GM18909 (cell line): Measurements from ENCODE around the gene VENTX.
"Not testable (repeated sequence)": the region's sequence is repeated elsewhere in the genome, so short reads cannot be mapped to it uniquely, and the experiment has no call there.

ENCODE experiments used
- ATAC-seq: cut with Tn5 transposase; IDR thresholded peaks from one replicate; pipeline ENCODE4 v1.9.1; 2021; ENCODE audit warnings: mild to moderate bottlenecking; ENCODE audit not compliant: unreplicated experiment, poor library complexity

VENTX gene

DNA sequence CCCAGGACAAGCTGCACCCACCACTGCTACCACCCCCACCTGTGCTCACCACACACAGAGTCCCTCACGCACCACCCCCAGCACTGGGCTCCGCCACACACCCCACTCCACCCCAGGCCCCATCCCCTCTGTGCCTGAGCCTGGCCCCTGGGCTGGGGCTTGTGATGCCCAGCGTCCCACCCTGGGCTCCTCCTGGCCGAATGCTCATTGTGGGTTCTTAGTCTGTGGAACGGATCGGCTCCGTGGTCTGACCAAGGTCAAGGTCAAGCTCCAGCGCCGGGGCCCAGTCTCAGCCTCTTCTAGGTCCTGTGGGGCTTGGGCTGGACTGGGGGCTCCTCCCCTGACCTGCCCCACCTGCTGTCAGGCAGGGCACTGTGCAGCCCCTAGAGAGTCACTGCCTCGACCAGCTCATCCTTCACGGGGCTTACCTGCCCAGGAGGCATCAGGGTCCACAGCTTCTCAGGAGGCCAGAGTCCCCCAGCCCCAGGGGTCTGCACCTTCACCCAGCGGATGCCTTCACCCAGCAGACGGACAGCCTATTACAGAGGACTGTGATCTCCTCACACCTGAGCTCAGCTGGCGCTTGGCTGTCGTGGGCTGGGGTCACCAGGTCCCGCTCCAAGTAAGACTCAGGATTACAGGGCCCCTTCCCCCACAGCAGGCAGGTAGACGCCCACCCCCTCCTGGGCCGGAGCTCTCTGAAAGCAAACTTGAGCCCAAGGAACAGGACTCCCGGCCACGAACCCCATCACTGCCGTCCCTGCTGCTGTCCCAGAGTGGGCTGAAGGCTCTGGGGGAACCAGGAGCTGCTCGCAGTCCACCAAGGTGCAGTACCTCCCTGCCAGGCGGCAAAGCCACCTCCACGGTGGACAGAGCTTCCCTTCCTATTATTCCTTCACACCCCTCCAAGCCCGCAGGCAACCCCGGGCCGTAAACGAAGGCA lies 22.9 kb upstream of the VENTX start:
- no peak for ATAC-seq

DNA sequence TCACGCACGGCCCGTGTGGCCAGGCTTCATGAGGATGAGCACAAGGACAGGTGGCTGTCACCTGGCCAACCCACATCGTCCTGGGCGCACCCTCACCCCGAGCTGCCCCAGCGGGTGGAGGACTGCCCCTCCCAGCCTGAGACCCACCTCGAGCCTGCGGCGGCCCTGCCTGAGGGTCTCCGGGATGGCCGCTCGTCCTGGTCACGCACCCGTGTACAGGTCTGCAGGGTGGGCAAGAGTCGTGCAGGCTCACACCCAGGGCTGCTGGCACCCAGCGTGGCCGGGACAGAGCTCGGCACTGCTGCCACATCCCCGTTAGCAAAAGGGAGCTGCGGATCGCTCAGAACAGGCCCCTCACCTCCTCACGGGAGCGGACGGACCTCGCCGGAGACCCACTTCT lies 22.1 kb upstream of the VENTX start:
- ATAC-seq = no peak

DNA sequence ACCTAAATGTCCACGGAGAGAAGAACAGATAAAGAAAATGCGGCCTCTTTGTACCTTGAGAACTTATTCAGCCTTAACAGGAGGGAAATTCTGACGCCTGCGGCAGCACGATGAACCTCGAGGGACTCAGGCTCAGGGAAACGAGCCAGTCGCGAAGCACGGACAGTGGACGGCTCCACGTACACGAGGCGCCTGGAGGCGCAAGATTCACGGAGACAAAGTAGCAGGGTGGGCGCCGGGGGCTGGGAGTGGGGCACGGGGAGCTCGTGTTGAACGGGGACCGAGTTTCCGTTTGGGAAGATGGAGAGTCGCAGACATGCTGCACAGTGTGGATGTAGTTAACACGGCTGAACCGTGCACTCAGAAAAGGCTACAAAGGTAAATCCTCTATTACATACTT lies 20.9 kb upstream of the VENTX start:
- no peak for ATAC-seq

DNA sequence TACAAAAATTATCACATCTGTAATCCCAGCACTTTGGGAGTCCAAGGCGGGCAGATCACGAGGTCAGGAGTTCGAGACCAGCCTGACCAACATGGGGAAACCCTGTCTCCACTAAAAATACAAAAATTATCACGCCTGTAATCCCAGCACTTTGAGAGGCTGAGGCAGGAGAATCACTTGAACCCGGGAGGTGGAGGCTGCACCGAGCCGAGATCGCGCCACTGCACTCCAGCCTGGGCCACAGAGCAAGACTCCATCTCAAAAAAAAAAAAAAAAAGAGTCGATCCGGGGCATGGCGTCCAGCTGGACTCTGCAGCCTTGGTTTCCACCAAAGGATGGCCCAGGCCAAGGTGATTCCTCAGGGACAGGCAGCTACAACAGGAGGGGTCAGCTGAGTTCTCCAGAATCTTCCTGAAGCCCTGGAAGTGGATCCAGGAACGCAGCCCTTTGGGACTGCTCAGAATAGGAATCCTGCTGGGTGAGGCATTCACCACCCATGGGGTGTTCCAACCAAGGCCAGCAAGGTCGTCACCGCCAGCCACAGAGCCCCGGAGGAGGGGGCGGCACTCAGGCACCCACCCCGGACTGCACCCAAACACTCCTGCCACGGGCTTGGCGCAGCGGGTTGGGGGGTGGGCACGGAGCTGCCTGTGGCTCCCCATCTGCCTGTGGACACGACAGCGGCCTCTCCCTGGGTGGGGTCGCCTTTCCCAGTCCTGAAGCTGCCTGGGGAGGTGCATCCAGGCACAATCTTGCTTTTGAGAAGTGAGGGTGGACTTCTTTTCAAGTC lies 19.7 kb upstream of the VENTX start:
- ATAC-seq = no peak

DNA sequence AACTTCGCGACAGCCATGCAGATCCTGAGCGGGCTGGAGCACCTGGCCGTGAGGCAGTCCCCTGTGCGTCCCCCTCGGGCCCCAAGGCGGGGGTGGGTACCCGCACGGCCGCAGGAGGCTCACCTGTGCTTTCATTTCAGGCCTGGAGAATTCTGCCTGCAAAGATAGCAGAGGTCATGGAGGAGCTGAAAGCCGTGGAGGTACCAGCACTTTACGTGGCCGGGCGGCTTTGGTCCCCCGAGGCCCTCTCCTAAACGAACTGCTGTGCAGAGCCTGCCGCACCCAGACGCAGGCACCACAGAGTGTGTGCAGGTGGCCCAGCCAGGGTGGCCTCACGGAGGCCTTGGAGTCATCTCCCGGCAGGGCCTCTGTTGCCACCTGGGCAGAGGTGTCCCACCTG lies 18.8 kb upstream of the VENTX start:
- no peak for ATAC-seq

DNA sequence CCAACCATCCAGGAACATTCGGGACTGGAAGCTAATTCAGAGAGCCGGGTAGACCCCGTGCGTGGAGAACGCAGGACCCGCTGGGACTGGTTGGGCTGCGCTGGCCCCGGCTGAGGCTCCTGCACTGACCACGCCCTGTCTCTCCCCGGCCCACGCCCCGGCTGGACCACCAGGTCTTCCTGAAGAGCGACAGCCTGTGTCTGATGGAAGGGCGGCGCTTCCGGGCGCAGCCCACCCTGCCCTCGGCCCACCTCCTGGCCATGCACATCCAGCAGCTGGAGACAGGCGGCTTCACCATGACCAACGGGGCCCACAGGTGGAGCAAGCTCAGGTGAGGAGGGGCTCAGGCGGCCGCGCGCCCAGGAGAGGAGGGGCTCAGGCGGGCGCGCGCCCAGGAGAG lies 17.9 kb upstream of the VENTX start:
- ATAC-seq = no peak

DNA sequence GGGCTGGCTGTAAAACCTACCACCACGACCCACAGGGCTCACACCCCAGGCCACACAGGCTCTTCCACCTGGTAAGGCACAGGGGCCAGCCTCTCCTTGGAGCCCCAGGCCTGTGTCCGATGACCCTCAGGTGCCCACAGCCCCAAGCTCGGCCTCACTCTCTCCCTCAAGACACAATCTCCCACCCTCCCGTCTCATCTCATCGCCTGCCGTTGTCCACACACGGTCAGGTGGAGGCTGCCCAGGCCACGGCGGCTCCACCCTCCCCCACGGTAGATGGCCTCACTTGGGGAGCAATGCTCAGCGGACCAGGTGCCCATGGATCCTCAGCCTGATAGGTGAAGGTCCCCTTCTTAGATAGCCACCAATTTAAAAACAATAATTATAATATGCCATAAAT lies 16.3 kb upstream of the VENTX start:
- ATAC-seq = no peak

DNA sequence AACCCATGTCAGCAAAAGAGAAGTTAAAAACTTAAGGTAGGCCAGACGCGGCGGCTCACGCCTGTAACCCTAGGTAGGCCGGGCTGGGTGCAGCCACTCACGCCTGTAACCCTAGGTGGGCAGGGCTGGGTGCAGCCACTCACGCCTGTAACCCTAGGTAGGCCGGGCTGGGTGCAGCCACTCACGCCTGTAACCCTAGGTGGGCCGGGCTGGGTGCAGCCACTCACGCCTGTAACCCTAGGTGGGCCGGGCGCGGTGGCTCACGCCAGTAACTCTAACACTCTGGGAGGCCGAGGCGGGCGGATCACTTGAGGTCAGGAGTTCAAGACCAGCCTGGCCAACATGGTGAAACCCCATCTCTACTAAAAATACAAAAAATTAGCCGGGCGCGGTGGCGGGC lies 15.9 kb upstream of the VENTX start:
- not testable (repeated sequence) for ATAC-seq

DNA sequence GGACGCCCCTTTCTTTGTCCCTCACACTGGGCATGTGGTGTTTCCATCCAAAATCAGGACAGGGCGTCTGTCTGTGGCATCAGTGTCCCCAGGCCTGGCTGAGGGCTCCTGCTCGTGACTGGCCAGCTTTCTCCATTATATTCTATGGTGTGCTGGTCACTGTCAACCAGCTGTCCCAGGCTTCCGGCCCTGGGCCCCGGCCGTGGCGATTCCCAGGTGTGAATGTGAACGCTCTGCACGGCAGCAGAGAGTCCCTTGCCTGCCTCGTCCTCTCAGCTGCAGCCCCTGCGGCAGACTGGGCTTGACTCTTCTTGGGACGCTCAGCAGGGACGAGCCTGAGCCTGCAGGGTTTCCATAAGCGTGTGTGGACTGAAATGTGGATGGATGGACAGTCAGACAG lies 13.6 kb upstream of the VENTX start:
- ATAC-seq = no peak

DNA sequence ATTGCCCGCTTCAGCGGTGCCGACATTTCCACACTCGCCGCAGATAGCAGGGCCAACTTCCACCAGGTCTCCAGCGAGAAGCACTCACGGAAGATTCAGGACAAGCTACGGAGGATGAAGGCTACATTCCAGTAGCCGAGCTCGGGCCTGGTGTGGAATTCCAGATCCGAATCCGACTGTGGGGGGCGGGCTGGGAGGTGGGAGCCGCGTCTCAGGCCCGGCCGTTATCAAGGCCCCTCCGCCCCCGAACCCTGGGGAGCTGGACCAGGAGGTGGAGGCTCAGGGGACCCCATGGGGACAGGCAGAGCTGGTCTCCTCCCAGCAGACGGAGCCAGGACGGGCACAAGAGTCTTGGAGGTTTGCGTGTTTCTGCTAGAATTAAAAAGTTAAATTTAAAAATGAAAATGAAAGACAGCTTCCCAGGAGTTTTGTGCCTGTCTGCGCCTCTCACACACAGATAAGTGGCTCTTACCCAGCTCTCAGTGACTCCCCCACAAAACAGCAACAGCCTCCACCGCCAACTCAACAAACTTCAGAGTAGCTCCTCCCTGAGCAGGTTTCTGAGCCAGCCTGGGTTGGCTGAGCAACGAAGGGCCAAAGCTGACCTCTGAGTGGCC lies 12.8 kb upstream of the VENTX start:
- no peak for ATAC-seq

DNA sequence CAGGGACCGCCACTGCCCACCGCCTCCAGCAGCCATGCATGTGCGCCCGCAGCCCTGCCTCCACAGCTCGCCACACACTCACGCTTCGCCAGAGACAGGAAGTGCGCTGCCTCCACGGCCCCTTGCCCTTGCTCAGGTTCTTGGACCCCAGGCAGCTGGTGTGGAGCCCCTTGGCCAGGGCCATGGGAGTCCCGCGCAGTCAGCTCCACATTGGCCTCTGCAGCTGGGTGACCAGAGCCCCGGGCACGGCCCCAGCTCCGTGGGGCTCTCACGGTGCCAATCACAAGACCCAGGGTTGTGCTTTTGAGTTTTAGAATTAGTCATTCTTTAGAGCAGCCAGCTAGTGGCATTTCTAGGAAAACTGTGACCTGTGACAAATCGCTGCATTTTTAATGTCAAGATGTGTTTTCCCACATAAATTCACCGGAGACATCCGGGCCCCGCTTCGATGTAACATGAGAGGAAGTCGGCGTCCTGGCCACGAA lies 11.9 kb upstream of the VENTX start:
- ATAC-seq = no peak

DNA sequence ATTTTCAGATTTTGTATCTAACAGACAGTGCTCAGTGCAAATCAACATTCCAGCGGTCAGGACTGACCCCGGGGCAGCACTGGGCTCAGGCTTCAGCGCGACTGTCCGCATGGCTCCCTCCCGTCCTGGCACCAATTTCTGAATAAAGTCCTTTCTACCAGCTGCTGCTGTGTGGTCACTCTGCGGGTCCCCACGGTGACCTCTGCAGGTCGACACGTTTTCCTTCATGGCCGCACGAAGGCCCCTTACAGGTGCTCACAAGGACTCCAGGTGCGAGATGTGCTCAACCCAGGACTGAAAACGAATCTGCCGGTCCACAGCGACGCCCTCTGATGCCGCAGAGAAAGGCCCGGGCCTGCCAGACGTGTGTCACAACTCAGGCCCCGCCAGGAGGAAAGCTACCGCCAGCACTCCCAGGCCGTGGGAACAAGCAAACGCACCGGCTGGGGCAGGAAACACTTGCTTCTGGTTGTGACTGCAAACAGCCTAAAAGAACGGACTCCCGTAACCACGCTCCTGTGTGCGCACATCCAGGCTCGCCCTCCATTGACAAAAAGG lies 11.3 kb upstream of the VENTX start:
- ATAC-seq = no peak

DNA sequence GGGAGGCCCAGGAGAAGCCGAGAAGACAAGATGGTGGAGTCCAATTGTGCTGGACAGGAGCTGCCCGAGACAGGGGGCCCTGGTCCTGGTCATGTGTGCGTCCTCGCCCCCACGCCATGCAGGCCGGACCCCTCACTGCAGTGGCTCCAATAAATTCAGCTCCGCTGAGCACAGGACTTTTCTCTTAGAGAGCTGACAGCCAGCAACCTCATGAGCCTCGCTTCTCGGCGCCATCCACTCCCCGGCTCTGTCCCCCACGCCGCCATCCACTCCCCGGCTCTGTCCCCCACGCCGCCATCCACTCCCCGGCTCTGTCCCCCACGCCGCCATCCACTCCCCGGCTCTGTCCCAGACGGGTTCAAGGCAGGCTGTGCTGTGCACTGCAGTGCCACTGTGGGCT lies 10.4 kb upstream of the VENTX start:
- no peak for ATAC-seq

DNA sequence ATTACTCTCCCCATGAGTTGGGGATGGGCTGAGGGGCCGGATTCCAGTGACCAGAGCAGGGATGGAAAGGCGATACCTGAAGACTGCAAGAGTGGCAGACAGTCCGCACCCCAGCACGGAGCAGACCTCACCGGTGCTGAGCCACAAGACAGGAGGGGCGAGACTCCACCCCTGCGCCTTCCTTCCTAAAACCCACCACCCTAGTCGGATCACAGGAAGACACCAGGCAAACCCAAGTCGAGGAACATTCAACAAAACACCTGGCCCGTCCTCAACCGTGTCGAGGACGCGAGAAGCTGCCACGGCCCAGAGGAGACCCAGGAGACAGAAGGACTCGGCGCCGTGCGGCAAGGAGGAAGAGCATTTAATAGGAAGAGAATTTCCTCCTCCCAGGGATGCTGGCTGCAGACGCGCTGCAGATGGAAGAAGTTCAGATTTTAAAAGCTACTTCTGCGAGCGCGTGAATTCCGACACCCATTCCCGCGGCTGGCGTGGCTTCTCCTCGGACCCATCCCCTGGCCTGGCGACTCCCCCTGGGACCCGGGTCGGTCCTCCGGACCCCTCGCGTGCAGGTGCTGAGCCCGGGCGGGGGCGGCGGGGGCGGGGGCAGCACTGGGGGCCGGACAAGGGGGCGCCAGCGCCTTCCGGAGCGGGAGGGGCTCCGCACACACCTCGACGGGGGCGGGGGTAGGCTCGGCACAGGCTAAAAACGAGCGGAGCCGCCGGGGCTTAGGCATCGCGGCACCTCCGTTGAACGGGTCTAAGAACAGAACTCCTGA lies 8.2 kb upstream of the VENTX start:
- ATAC-seq = no peak

DNA sequence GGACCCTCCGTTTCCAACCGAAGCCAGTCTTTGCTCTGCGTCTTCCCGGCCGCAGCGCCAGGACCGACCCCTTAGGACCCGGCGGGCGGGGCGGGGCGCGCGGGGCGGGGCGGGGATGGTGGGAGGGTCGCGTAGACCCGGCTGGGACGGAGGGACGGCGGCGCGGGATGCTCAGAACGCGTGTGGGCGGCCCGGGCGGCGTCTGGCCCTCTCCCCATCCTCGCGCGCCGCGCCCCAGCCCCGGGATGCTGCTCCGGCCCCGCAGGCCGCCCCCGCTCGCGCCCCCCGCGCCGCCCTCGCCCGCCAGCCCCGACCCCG lies 7.7 kb upstream of the VENTX start, which contains the start of gene UTF1:
UTF1 (plus strand) TSS at position 174 of the 318 bp plus-strand sequence; CDS start at position 246, 72 bp downstream.
- ATAC-seq = no peak

DNA sequence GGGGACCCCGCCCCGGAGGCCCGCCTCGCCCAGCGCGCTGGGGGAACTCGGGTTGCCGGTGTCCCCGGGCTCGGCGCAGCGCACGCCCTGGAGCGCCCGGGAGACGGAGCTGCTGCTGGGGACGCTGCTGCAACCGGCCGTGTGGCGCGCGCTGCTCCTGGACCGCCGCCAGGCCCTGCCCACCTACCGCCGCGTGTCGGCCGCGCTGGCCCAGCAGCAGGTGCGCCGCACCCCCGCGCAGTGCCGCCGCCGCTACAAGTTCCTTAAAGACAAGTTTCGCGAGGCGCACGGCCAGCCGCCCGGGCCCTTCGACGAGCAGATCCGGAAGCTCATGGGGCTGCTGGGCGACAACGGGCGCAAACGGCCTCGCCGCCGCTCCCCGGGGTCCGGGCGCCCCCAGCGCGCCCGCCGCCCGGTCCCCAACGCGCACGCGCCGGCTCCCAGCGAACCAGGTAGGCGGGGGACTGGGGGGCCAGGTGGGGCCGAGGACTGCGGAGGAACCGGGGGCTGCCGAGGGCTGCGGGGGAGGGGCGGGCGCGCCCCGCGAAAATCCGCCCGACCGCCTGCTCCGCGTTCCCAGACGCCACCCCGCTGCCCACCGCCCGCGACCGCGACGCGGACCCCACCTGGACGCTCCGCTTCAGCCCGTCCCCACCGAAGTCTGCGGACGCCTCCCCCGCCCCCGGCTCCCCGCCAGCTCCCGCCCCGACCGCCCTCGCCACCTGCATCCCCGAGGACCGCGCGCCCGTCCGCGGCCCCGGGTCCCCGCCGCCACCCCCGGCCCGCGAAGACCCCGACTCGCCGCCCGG lies 7.1 kb upstream of the VENTX start:
- ATAC-seq = no peak

DNA sequence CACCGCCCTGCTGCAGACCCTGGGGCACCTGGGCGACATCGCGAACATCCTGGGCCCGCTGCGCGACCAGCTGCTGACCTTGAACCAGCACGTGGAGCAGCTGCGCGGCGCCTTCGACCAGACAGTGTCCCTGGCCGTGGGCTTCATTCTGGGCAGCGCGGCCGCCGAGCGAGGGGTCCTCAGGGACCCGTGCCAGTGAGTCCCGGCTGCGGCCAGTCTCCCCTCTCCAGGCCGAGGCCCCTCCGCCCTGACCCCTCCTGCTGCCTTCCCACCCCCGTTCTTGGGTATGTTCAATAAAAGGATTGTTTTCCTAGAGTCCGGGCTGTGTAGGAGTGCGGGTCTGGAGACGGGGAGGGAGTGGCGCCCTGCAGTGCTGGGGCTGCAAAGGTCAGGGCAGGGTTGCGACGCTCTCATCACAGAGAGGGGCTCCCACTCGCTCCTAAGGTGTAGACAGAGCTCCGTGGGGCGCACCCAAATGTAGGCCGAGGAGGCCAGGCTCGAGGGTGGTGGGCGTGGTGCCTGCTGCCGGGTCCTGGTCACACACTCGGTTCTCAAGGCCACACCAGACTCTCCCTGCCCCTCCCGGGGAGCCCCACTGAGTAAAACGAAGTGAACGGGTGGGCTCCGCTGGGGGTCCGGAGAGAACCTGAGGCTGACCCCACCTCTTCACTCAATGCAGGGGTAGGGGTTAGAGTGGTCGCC lies 6.3 kb upstream of the VENTX start:
- ATAC-seq = no peak

DNA sequence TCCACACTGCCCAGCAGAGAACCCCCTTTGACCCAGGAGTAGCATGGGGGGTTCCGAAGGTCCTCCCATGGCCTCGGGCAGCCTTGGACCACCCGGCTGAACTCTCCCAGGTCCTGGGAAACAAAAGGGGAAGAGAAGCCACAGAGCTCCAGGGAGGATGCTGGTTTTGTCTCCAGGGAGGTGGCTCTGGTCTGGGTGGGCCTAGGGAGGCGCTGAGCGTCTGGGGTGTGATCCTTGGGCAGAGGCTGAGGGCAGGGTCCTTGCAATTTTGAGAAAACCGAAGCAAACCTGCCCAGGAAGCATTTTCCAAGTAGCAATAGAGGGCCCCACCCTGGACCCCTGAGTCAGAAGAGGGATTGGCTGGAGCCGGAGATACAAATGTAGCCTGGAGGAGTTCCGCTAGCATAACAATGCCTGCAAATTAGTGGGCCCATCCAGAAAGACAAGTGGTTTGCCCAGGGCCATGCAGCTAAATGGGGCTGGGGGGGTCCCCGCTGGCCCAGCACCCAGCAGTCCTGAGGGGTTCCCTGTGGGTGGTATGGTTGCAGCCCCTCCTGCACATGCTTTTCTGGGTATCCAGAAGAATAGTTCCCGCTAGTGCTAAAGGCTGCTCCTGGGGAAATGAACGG lies 5.6 kb upstream of the VENTX start:
- no peak for ATAC-seq
